Glomerular visceral epithelial cell (primary cell): Measurements from ENCODE around the gene NRXN3.
"Not testable (repeated sequence)": the region's sequence is repeated elsewhere in the genome, so short reads cannot be mapped to it uniquely, and the experiment has no call there.

Source experiments
- DNase-seq: peaks from one replicate; pipeline ENCODE4 v3.0.0-alpha.2; 2016; ENCODE audit errors: extremely low spot score

The NRXN3 gene

GRCh38 chr14:78403278-78403815 is 233.2 kb downstream of the NRXN3 start:
- peak; percentile 54 for DNase-seq

GRCh38 chr14:78405079-78405856 is 235.1 kb downstream of the NRXN3 start:
- DNase-seq: no peak

- no peak for DNase-seq
These were observed 242.3 kb downstream of the NRXN3 start for GRCh38 chr14:78412475-78412874.

DNA sequence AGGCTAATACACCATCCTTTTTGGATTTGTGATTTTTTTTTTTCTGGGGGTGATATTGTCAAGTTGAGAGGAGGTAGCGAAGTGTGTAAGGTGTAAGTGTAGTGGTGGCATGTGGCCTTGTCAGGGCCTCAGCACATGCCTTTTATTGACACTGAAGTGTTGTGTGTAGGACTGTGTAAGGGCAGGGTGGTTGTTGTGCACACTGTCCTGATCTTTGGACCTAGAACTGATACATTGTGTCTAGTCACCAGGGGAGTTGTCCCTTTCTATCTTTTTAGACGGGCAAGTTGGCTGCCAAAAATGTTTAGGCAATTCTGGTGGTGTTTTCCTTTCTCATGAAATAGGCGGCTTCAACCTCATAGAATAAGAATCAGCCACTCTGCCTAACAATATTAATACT is 244.0 kb downstream of the NRXN3 start:
- no peak for DNase-seq

GRCh38 chr14:78417532-78417931 is 247.4 kb downstream of the NRXN3 start:
- no peak for DNase-seq

DNA sequence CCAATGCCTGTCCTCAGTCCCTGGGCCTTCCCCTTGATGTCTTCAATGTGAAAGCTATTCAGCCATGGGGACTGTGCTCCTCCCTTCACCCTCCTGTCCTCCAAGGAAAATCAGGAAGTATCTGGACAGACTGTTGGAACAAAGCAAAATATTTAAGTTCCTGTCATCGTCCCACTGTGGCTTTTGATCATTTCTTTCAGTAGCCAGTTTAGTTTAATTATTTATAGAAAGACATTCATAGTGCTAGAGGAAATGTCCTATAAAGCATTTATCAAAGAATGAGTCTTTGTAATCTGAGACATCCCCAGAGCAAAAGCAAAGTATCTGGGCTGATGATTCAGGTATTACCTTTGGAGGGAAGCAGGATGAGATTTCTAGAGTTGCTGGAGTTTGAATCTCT is 254.1 kb downstream of the NRXN3 start:
- no peak for DNase-seq

- DNase-seq: no peak
These were observed 255.2 kb downstream of the NRXN3 start for GRCh38 chr14:78425330-78425729.

GRCh38 chr14:78425782-78426181 is 255.6 kb downstream of the NRXN3 start:
- no peak for DNase-seq

- no peak for DNase-seq
These were observed 261.9 kb downstream of the NRXN3 start for GRCh38 chr14:78432046-78432445.

GRCh38 chr14:78437448-78437847 is 267.3 kb downstream of the NRXN3 start:
- DNase-seq: not testable (repeated sequence)

GRCh38 chr14:78440356-78440894 is 270.3 kb downstream of the NRXN3 start:
- no peak for DNase-seq

DNA sequence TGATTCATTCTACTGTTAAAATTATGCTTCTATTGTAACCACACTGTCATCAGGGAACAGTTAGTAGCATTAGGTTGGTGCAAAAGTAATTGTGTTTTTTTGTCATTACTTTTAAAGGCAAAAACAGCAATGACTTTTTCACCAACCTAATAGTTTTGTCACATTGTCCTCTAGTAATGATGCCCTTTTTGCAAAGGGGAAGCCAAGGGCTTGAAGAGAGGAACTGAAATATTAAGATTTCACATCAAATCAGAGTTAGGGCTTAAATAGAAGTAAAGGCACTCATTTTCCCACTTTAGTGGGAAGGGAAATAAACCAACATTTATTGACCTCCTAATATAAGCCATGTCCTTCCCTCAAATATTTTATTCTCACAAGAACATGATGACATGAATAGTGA is 273.7 kb downstream of the NRXN3 start:
- DNase-seq: no peak

- DNase-seq: no peak
These were observed 275.1 kb downstream of the NRXN3 start for GRCh38 chr14:78445275-78445674.

DNA sequence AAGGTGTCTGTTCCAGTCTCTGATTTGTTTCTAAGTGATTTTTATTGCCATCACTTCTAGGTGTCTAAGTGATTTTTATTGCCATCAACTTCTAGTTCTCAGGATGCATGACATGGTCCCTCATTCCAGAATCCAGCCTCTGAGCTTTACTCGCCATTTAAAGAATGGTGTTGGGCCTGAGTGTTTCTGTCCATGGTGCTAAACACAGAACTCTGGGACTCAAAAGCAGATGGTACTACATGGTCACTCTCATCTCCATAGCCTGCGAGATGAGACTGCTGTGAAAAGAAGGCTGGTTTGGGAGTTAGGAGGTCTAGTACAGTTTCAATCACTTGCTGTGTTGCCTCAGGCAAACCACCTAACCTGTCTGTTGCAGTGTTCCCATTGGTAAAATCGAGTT is 276.6 kb downstream of the NRXN3 start:
- DNase-seq: no peak

DNA sequence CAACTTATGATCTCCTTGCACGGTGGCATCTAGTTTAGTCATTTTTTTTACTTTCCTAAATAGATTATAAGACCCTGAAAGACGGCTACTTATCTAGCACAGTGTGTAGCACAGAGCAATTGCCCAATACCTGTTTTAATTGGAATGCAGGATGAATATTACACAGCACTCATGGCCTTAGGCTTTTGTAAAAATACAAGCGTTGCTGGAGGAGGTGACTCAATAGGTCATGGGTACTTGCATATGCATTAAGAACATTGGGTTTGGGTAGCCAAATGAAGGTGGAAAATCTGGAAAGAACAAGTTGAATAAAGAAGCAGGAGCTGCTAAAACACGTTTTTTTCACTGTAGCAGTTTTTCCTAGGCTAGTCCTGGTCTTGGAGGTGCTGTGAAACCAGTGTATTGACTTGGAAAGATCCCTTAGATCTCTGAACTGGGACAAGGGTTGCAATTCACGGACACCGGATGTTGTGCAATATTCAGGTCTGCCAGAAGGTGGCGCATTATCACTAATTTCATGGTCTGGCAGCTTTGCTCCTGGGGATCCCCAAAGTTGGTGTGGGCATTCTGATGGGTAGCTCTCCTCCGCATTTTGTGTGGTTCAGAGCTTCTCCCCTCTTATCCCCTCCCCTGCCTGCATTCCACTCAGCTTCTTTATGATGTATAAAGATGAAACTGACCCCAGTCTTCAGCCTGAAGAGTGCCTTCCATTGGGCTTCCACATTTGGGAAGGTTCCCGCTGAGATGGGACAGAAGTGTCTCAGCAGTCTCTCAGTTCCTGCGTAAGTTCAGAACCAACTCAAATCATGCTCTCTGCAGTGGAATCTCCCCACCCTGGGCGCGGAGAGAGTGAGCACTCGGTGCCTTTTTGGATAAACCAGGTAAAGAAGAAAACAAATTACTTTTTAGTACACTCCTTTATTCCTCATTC is 278.3 kb downstream of the NRXN3 start:
- DNase-seq: peak; percentile 1

DNA sequence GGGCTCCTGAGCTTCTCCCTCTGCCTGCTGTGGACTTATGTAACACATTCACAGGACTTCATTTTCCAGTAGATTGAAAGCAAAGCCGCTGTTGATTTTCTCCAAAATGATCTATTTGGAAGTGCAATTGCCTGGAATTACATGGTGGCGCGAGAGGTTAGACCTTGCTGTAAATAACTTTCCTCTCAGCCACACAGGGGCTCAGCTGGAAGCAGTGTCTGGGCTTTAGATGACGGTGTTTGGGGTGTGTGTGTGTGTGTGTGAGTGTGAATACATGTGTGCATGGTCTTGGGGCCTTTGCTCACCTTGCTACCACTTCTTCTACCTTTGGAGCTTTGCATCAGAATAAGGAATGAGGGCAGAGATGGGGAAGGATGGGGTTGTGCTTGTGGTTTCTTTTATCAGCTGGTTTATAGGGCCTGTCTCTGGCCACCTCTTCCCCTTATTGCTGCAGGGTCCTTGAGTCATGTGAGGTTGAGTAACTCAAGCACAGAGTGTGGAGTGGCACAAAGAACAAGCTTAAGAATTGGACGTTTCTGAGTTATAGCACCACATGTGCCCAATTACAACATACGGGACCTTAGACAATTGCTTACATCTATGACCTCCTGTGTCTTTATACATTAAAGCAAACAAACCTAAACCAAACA is 280.6 kb downstream of the NRXN3 start:
- DNase-seq: no peak

DNA sequence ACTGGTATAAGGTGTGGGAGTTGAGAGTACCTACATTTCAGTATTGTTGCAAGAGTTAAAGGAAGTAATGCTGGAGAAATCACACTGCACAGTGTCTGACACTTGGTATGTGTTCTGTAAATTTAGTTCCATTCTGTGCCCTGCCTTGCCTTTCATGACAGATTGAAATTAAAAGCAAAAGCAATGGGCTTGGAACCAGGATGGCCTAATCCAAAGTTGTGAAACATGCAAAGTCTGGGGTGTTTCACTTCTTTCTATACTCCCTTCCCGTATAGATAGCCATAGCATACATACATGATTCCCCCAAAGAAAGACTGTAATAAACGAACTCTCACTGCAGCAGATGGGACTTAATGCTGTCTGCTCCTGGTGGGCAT is 281.1 kb downstream of the NRXN3 start:
- DNase-seq: no peak

DNA sequence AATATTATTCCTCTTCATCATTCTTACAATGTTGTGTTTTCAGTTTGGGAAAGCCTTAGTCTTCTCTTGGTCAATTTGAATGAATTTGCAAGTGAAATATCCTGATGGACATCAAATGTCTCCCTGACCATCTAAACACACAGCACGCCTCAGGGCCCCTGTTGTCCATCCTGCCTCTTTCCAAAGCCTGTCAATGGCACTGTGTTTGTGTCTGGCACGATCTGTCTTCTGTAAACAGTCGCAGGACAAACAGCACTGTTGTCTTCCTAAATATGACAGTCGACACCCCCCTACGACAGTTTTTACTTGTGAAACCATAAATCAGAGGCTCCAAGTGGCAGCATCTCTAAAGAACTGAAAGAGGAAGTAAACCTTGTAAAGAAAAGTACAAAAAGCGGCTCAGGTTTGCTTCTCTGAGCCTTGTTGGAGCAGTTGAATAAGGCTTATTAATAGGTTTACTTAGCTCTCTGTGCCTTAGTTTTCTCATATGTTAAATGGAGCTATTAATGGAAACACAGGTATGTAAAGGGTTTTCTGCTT is 285.8 kb downstream of the NRXN3 start:
- no peak for DNase-seq

DNA sequence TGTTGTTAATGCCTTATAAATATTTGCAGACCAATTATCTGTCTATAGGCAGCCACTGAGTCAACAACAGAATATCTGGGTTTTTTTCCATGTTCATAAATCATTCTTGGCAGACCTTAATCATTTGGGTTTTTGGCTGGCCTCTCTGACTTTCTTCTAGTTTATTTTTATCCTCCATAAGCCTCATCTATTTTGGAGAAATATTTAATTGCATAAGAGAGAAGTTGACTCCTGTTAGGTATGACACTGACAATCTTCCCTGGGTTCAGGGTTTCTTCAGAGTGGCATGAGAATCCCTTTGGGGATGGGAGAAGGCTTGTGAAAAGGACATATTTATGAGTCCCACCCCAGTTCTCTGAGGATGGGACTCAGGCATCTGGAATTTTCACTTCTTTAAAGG is 299.8 kb downstream of the NRXN3 start:
- DNase-seq: no peak

DNA sequence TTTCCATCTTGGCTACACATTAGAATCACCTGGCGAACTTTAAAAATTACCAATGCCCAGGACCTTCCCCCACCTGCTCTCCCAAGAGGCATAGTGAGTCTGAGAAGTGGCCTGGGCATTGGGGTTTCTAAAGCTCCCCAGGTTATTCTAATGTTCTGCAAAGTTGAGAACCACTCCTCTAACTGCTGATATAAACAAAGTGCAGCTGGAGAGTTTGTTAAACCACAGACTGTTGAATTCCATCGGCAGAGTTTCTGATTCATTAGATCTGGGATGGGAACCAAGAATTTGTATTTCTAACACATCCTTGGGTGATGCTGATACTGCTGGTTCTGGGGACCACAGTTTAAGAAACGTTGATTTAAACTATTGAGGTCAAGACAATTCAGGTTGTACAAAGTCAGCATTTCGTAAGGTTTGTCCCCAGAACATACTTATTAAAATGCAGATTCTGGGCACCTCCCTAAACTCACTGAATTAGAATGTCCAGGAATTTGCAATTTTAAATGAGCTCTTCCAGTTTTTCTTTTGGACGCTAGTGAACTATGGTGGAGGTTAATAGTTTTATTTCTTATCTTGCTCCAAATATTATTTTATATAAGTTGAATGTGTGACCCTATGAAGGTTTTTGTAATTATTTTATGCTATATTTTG is 309.1 kb downstream of the NRXN3 start:
- no peak for DNase-seq

GRCh38 chr14:78484028-78484427 is 313.9 kb downstream of the NRXN3 start:
- no peak for DNase-seq
